DMS 273 (cell line): ENCODE results near the gene RAD51B.

Experiments used
- DNase-seq: peaks from one replicate; lab custom pipeline; 2025; ENCODE audit not compliant: unreplicated experiment; lab: John Stamatoyannopoulos, UW

Gene RAD51B

DNA sequence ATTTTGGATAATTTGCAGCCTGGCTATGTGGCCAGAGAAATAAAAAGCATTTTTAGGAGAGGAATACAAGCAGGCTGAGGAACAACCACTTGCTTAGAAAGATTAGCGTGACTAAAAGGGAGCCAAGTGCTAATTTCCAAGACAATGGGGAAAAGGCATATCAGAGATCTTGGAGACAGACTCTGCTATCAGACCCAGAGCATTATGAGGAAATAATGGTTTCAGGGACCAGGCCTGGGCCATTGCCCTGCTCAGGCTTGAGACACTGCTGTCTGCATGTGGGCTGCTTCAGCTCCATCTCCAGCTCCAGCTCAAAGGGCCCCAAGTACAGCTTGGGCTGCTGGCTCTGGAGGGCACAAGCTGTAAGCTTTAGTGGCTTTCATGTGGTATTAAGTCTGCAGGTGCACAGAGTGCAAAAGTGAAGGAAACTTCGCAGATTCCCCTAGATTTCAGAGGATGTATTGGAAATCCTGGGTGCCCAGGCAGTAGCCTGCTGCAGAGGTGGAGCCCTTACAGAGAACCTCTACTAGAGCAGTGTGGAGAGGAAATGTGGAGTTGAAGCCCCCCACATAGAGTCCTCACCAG is 524.0 kb downstream of the RAD51B start:
- no peak for DNase-seq

DNA sequence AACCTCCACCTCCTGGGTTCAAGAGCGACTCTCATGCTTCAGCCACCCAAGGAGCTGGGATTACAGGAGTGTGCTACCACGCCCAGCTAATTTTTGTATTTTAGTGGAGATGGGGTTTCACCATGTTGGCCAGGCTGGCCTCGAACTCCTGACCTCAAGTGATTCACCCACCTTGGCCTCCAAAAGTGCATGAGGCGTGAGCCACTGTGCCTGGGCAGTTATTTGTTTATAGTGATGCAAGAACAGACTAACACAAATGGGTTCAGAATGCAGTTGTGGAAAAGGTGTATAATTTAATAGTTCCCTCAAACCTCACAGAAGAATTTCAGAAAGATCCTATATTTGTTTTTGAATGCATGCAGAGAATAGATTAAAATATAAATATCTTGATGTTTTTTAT is 526.2 kb downstream of the RAD51B start:
- DNase-seq, result no peak

DNA sequence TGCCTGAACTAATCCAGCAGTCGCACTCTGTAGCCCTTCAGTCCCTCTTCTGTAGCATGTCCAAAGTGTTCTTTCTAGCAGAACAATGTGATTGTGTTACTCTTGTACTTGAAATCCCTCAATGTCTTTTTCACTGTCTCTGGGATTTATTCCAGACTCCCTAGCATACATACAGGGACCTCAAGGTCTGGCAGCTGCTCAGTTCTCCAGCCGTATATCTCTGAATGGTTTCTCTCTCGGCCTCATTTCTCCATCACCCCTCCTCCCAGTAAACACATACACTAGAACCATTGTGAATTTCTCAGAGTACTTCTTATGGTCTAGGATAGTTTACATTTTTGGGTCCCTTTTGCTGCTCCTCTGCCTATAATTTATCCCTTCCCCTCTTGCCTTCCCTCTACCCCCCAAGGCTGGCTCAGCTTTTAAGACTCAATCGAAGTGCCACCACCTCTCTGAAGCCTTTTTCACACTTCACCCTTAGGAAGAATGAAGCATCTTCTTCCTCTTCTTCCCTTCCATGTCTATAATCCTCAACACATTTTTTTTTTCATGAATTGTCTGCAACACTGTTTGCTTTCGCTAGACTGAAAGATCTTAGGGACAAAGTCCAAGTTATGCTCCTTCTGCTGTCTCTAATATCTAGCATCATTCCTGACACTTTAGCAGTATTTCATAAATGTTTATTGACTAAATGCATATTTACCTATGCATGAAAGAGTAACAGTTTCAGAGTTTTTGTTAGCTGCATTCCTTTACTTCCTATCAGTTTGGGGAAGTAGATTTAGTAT is 527.2 kb downstream of the RAD51B start:
- no peak for DNase-seq

DNA sequence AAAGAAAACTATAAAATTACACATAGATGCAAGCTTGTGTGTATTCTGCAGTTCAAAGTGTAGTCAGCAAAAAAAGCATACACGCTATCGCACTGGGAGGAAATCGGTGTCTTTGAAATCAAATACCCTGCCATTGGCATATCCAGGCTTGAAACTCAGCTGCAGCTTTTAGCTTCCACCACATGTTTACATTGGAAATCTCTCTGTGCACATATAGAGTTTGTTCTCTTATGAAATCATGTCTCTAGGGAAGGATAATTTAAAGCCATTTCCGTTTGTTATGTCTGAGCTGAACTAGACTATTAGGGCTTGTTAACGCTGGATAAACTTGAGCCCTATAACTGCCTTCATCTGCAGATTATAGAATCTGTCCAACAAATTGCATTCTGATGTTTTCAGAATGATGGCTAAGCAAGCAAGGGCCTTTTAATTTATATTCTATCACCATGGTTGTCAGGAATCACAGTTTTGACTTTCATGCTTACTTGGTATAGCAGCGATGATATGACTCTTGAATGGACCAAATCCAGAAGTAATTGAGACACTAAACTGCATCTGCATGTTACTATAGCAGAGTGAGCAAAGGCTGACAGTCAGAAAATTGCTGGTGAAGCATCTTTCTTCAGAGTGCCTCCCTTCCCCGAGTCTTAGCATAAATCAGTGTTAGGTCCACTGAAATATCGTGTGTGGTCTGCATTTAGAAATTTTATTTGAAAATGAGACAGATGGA is 530.5 kb downstream of the RAD51B start:
- DNase-seq, result no peak

DNA sequence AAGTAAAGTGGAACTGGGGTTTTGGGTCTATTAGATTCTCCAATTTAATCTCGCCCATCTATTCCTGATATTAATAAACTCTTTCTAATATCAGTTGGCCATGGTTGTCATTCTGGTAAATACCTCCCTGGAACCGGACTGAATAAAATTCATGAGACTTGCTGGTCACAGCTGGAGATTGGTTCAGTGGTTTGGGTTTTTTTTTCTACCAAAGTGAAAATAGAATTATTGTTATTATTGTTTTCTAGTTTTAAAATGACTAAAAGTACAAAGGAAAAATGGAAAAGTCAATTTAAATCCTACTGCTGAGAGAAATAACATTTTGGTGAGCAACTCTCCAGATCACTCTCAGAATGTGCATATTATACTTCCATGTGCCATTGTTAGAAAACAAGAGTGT is 535.8 kb downstream of the RAD51B start:
- DNase-seq, result no peak

DNA sequence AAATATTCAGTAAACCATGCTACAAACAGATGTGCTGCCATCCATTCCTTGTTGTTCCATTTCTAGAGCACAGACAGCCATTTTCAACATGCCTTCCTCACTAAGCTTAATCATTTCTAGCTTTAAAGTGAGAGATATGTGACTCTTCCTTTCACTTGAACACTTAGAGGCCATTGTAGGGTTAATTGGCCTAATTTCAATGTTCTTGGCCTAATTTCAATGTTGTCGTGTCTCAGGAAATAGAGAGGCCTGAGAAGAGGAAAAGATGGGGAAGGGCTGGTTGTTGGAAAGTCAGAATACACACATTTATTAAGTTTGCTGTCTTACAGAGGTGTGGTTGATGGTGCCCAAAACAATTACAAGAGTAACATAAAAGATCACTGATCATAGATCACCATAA is 538.2 kb downstream of the RAD51B start:
- DNase-seq, result no peak

DNA sequence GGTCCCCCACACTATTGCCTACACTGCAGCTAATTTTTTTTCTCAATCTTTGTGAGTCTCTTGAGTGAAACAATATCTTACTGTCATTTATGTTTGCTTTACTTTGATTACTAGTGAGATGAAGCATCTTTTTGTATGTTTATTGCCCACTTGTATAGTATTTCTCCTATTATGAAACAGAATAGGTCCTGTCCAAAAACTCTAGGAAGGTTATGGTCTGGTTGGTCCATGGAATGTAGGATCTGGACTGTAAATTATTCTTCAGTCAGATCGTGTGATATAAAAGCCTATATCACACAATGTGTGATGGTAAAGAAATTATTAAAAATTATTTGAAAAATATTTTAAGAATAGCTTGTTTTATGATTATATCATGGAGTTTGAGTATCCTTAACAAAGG is 538.9 kb downstream of the RAD51B start:
- no peak for DNase-seq

DNA sequence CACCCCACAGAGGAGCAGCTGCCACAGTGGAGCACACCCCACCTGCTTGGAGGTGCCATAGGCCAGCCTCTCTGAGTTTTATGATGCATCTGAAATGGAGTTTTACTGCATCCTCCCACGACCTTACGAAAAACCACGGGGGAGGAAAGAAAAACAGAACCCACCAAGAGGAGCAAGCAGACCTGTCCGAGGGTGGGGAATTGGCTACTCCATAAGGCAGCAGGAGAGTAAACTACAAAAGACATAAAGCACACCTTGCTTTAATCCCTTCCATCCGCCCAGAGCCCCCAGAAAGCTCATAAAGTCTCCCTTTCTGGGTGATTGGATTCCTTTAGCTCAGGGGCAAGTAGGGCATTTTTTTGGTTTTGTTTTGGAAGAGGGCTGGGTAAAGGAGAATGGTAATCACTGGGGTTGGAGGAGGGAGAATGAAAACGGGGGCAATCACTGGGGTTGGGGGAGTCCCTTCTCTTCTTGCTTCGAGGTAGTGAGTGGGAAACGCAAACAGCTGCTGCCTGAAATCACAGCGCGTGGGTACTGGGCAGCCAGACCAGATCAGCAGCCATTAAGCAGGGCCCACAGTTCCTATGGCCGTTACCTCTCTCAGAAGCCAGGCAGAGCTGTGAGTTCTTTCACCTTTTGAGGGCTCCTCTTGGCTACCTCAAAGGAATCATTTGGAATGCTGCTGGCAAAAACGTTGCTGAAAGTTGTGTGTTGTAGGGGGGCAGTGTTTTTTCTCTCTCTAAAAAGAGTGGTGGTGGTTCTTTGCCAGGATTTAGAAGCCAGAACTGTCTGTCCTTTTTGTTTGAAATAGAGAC is 539.6 kb downstream of the RAD51B start:
- DNase-seq, result no peak

DNA sequence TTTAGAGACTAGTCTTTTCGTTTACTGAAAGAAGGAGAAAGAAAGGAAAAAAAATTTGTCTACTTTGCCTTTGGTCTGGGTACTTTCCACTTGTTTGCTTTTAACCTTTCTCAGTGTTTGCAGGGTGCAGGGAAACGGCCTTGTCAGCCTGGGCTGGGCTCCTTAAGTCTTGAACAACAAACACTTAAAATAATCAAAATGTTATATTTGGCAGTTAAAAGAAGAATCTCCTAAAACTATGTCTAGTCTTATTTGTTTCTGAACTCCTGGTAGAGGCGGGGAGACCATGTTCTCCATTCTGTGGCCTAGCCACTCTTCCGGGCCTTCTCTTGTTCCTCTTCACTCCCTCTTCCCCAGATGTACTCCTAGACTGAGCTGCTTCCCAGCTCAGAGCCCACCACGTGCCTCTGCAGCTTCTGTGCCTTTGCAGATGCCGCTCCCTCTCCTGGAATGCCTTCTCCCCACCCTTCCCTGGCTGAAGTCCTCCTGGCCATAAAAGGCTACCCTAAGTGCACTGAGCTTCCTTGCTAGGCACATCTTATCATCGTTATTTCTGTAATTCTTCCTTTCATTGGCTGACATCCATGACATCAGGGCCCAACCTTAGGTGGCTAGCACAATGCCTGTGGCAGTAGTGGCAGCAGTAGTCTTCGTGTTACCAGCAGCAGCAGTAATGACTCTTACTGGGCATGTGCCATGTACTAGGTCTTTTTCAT is 540.4 kb downstream of the RAD51B start:
- DNase-seq, result no peak

DNA sequence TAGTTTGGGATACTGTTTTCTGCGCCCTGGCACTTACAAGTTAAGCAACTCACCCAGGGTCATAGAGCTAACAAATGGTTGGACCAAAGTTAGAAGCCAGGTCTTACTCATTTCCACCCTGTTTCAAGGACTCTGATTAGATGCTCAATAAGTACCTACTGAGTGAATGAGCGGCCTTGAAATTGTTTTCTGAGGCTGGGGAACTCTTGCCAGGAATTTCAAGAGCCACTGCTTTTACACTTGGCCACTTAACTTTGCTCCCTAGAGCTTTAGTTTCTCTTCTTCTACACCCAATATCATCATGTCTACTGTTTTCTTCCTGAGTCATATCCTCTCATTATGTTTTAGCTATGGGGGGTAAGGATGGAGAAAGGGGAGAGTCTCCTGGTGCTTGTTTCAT is 541.7 kb downstream of the RAD51B start:
- no peak for DNase-seq

DNA sequence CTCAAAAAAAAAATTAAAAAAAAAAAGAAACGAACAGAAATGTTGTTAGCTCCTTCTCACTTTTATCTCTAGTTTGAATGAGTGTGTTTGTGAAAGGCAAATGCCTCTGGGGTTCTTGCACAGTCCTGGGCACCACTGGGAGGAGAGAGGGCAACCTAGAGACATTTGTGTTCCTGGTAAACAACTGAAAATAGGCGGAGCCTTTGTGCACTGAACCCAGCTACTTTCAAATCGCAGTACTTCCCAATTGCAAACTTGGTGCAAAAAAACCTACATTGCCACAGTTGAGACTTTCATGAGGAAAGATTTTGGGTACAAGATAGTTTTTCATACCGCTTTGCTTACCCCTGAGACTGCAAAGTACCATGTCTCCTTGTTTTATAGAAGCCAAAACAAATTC is 543.3 kb downstream of the RAD51B start:
- no peak for DNase-seq

DNA sequence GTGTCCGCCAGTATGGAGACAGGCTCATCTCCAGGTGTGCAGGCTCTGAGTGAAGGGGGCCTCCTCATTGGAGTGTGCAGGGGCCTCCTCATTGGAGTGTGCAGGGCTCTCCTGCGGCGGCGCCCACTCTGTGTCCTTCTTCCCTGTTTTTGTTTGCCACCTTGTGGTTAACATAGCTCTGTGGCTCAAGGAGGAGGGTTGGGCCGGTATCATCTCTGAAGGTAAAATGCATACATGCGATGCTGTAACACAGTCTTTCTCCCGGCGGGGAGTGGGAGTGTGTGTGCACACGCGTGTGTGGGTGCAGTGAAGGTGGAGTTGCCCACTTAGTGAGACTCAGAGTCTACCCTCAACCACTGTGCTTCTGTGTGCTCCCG is 543.9 kb downstream of the RAD51B start:
- no peak for DNase-seq

DNA sequence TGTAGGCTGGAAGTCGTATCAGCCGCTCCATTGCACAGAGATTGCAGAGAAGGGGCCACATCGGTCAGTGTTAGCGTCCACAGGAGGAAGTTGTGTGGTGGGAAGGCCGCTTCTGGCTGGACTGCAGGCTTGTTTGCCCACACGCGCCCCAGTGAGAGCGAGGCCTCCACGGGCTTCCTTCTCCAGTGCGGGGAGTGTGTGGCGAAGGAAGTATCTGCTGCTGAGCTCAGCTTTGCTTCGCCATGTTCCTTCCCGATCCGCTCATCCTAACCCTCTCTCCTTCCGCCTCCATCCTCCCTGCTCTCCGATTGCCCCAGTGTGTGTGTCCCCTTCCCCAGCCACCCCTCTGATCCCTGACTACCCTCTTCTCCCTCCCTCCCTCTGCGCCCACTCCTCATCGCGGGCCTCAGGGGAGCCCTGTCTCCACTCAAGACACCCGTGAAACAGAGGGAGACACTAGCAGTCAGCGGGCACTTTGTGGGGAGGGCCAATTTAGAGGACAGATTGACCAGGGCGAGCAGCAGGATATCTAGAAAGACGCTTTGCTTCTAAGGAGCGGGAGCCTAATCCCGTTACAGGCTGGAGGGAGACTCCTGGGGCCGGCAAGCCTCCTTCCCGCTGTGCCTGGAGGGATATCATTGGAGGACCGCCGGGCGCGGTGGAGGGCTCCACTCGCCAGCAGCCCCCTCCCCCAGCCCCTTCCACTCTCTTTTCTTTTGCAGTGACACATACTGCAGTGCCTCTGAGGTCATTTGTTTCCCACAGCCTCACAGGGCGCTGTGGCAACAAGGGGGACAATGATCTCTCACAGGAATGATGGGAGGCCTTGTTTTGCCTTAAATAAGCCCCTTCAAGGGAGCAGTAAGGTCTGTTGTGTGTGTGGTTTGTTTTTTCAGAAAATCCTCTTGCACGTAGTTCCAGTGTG is 544.5 kb downstream of the RAD51B start:
- no peak for DNase-seq

DNA sequence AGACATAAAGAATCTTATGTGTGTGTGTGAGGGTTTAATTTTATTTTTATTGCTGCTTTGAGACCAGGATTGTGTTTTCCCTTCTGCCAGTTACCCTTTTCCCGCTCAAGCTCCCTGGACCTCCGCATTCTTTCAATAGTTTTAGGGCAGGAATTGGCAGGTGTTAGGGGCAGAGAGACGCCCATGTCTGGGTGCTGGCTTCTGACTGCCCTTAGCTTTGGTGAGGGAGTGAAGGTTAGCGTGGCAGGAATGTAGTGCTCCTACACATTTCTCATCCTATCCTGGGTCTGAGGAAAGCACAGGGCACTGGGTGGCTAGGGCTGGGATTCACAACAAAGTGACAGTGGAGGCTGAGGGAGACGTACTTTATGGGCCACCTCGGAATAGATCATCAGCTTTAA is 545.2 kb downstream of the RAD51B start:
- DNase-seq, result no peak

DNA sequence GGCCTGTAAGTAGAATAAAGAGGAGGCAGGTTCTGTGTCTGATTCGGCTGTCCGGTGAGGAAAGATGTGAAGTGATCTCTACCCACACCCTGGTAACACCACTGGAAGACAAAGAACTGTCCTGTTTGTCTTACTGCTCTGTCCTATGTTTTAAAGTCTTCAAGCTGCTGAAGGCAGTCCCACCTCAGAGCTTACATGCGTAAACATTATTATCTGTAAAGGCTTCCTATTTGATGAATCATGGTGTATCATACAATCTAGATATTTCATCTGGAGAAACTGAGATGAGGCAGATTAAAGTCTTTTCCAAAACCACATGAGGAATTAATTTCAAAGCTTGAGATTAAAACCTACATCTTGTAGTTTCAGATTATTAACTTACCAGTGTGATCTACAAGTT is 545.6 kb downstream of the RAD51B start:
- no peak for DNase-seq

DNA sequence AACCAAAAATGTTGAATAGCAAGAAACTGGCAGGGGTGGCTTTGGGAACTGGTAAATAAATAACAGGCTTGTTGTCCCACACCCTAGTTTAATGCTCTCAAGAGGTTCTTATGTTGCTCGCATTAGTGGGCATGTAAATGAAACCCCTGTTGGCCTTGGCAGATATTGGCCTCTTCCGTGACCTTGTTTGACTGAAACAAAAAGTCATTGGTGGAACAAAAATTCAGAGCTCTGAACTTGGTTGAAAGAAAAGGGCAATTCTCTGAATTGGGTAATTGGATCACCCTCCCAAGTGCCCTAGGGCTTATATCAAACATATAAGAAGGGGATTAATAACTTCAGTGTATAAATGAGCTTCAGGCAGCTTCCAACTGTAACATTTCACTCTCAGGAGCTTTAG is 547.1 kb downstream of the RAD51B start:
- DNase-seq, result no peak

DNA sequence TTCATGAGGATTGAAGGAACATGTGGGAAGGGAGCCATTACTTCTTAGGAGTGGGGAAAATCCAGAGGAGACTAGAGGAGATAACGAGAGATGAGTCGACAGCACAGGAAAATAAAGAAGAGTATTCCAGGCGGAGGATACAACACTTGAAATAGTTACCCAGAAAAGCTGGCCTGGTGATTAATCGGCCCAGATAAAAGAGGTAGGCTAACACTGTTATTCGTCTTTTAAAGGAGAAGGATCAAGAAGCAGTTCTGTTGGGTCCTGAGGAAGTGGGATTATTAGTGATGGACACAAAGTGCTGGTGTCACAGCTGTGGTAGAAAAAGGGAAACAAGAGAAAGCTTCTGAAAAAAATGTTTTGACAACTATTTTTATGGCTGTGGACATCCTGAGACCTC is 548.0 kb downstream of the RAD51B start:
- no peak for DNase-seq

DNA sequence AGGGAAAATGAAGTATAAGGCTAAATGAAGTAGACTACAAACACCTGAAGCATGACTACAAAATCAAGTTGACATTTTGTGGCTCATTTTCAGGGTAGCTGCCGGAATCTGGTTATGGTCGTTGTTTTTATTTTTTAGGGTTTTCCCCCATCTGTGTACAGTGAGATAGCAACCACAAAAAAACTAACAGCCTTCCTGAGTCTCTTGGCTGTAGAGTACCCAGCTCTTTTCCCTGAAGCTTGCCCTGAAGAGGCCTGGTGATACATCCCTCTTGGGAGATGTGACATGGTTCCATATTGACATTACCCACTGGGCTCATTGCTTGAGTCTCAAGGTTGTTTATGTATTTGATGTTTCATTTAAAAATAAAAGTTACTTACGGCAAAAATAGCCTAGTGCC is 549.3 kb downstream of the RAD51B start:
- DNase-seq, result no peak

DNA sequence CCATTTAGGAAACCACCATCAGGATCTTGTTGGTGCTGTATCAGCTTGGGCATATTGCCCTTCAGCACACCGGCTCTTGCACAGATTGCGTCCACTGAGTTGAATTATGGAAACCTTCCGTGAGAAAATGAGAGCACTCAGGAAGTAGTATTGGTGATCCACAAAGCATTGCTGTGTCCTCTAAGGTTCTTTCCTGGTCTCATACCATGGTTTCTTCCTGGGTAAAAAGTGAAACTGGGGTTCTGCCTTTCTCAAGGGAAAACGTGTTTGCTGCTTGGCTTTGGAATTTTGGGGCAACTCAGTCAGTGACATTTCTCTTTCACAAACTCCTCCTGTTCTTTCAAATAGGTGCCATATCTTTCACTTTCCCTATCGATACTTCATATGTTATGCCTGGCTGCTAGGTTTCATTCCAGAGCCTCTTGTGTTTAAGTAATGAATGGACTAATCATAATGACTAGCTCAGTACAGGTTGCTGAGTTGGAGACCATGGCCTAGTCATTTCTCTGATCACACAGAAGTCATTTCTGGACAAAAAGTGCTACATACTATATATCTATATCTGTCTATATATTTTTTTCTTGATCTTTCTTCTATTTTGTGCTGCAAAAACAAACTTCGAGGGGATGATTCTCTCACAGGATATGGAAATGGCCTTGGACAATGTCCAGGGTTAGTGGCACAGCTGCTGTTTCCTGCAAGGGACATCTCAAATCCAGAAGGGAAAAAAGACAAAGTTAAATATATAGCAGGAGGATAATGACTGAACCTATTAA is 549.9 kb downstream of the RAD51B start:
- no peak for DNase-seq
